ENCODE results near the gene C5AR2. TPM values are rescaled to one million over a fixed set of nuclear protein-coding genes. Genes with fewer than 3 reads are reported as not detected.
"Not testable (repeated sequence)": the region's sequence is repeated elsewhere in the genome, so short reads cannot be mapped to it uniquely, and the experiment has no call there.

The C5AR2 gene
- total RNA-seq, 1 donor from 2014 or later = not detected

- not testable (repeated sequence) for H3K4me2 ChIP-seq (ENCODE audit: low read length); H4K20me1 ChIP-seq (ENCODE audit: insufficient read depth, low read length); H3K36me3 ChIP-seq (ENCODE audit: insufficient read depth, low read length); H3K9ac ChIP-seq (ENCODE audit: low read length); H3K27me3 ChIP-seq (ENCODE audit: insufficient read depth, low read length); H3K27ac Mint-ChIP-seq (ENCODE audit: unreplicated experiment); H3K27ac ChIP-seq (ENCODE audit: low read depth, low read length); H3K4me3 ChIP-seq (ENCODE audit: insufficient read depth, low read depth, low read length); H2AFZ ChIP-seq (ENCODE audit: low read depth, low read length); H3K4me1 ChIP-seq (ENCODE audit: insufficient read depth, low read length); H3K4me1 Mint-ChIP-seq (ENCODE audit: low read depth, unreplicated experiment); H3K9me3 ChIP-seq (ENCODE audit: insufficient read depth, low read depth, low read length); H3K27me3 Mint-ChIP-seq (ENCODE audit: low read depth, unreplicated experiment); H3K9me3 Mint-ChIP-seq (ENCODE audit: unreplicated experiment); FAIRE-seq; H3K79me2 ChIP-seq (ENCODE audit: insufficient read depth, low read length); DNase-seq (ENCODE audit: low read depth); H3K4me3 Mint-ChIP-seq (ENCODE audit: unreplicated experiment); H3K36me3 Mint-ChIP-seq (ENCODE audit: low read depth, unreplicated experiment)
These were observed 56.7 kb downstream of the C5AR2 start for GRCh38 chr19:47388721-47389120.

GRCh38 chr19:47389150-47389556 lies 57.2 kb downstream of the C5AR2 start:
- no peak for FAIRE-seq
- Mint-ChIP-seq H3K27ac (ENCODE audit: unreplicated experiment) (no peak overlapping the region), H3K4me1 (ENCODE audit: low read depth, unreplicated experiment) (no peaks in the 10 kb centered on the region)

GRCh38 chr19:47390533-47391488 lies 58.8 kb downstream of the C5AR2 start:
- FAIRE-seq (no peak), DNase-seq (ENCODE audit: low read depth) (no peak)
- no peaks in the 10 kb centered on the region for H3K79me2 ChIP-seq (ENCODE audit: insufficient read depth, low read length)
- no peak overlapping the region for H3K27ac ChIP-seq (ENCODE audit: low read depth, low read length)
- H2AFZ ChIP-seq (ENCODE audit: low read depth, low read length) = no peak overlapping the region
- Mint-ChIP-seq H3K4me1 (ENCODE audit: low read depth, unreplicated experiment) (no peaks in the 10 kb centered on the region), H3K27me3 (ENCODE audit: low read depth, unreplicated experiment) (peaks cover 29% of the 10 kb centered on the region), H3K9me3 (ENCODE audit: unreplicated experiment) (peaks cover under 1% of the 10 kb centered on the region), H3K36me3 (ENCODE audit: low read depth, unreplicated experiment) (peaks cover 7% of the 10 kb centered on the region), H3K27ac (ENCODE audit: unreplicated experiment) (no peak overlapping the region), H3K4me3 (ENCODE audit: unreplicated experiment) (no peak overlapping the region)
- peaks cover 3% of the 10 kb centered on the region for H4K20me1 ChIP-seq (ENCODE audit: insufficient read depth, low read length)
- no peak overlapping the region for H3K4me2 ChIP-seq (ENCODE audit: low read length)
- H3K4me1 ChIP-seq (ENCODE audit: insufficient read depth, low read length) = no peaks in the 10 kb centered on the region
- no peaks in the 10 kb centered on the region for H3K9me3 ChIP-seq (ENCODE audit: insufficient read depth, low read depth, low read length)
- TF ChIP-seq EZH2 (IDR thresholded peaks at IDR 0.05; ENCODE audit: insufficient read depth, low read length) = no peak
- no peak for TF ChIP-seq CTCF (IDR thresholded peaks at IDR 0.05; ENCODE audit: insufficient read depth, low read depth, low read length)
- H3K4me3 ChIP-seq (ENCODE audit: insufficient read depth, low read depth, low read length) = no peak overlapping the region
- H3K9ac ChIP-seq (ENCODE audit: low read length) = no peak overlapping the region
- no peaks in the 10 kb centered on the region for H3K36me3 ChIP-seq (ENCODE audit: insufficient read depth, low read length)
- no peaks in the 10 kb centered on the region for H3K27me3 ChIP-seq (ENCODE audit: insufficient read depth, low read length)

More at GRCh38 chr19:47389150-47389556, 57.2 kb downstream of the C5AR2 start:
- Mint-ChIP-seq H3K36me3 (ENCODE audit: low read depth, unreplicated experiment) (peaks cover 6% of the 10 kb centered on the region), H3K9me3 (ENCODE audit: unreplicated experiment) (no peaks in the 10 kb centered on the region), H3K27me3 (ENCODE audit: low read depth, unreplicated experiment) (peaks cover 14% of the 10 kb centered on the region), H3K4me3 (ENCODE audit: unreplicated experiment) (no peak overlapping the region)
- Histone ChIP-seq H3K4me3 (ENCODE audit: insufficient read depth, low read depth, low read length) (no peak overlapping the region), H3K9me3 (ENCODE audit: insufficient read depth, low read depth, low read length) (no peaks in the 10 kb centered on the region), H3K27ac (ENCODE audit: low read depth, low read length) (no peak overlapping the region), H4K20me1 (ENCODE audit: insufficient read depth, low read length) (peaks cover 3% of the 10 kb centered on the region), H3K4me2 (ENCODE audit: low read length) (no peak overlapping the region), H2AFZ (ENCODE audit: low read depth, low read length) (no peak overlapping the region), H3K36me3 (ENCODE audit: insufficient read depth, low read length) (no peaks in the 10 kb centered on the region), H3K4me1 (ENCODE audit: insufficient read depth, low read length) (no peaks in the 10 kb centered on the region), H3K27me3 (ENCODE audit: insufficient read depth, low read length) (no peaks in the 10 kb centered on the region), H3K79me2 (ENCODE audit: insufficient read depth, low read length) (no peaks in the 10 kb centered on the region), H3K9ac (ENCODE audit: low read length) (no peak overlapping the region)
- TF ChIP-seq EZH2 (IDR thresholded peaks at IDR 0.05; ENCODE audit: insufficient read depth, low read length) (no peak), CTCF (IDR thresholded peaks at IDR 0.05; ENCODE audit: insufficient read depth, low read depth, low read length) (no peak)
- DNase-seq (ENCODE audit: low read depth) = no peak

All from astrocyte (in vitro differentiated cells and primary cell).